Activated CD4-positive, alpha-beta T cell treated with anti-CD3 and anti-CD28 coated beads for 24 hours (primary cell): Measurements from ENCODE around the gene EFCAB7.
"Not testable (repeated sequence)": the region's sequence is repeated elsewhere in the genome, so short reads cannot be mapped to it uniquely, and the experiment has no call there.

Source experiments
- DNase-seq, 2 donors: peaks; one replicate each; pipeline ENCODE4 v3.0.0-alpha.2; 2020; ENCODE audit warnings: low read depth in 2 of 2

The EFCAB7 gene

GRCh38 chr1:63555480-63555879, 32.2 kb downstream of the EFCAB7 start:
- no peak for DNase-seq

GRCh38 chr1:63557365-63557987, 34.2 kb downstream of the EFCAB7 start:
- DNase-seq = peak in 1 of 2 donors; percentile 2

GRCh38 chr1:63559357-63559756, 36.0 kb downstream of the EFCAB7 start:
- DNase-seq = no peak

GRCh38 chr1:63563745-63564144, 40.4 kb downstream of the EFCAB7 start:
- DNase-seq = no peak

GRCh38 chr1:63569068-63569467, 45.7 kb downstream of the EFCAB7 start:
- no peak for DNase-seq

- DNase-seq = no peak
Observed at GRCh38 chr1:63569640-63570316, 46.5 kb downstream of the EFCAB7 start.

- DNase-seq = not testable (repeated sequence)
Observed at GRCh38 chr1:63572686-63573085, 49.4 kb downstream of the EFCAB7 start.

- not testable (repeated sequence) for DNase-seq
Observed at GRCh38 chr1:63574203-63574796, 51.0 kb downstream of the EFCAB7 start.

- no peak for DNase-seq
Observed at GRCh38 chr1:63575340-63575826, 52.1 kb downstream of the EFCAB7 start.

- not testable (repeated sequence) for DNase-seq
Observed at GRCh38 chr1:63586326-63586725, 63.0 kb downstream of the EFCAB7 start.

GRCh38 chr1:63590166-63590560, 66.8 kb downstream of the EFCAB7 start:
- no peak for DNase-seq

- DNase-seq = no peak
Observed at GRCh38 chr1:63592536-63593302, 69.4 kb downstream of the EFCAB7 start.

- peak; percentile 59 to 61 for DNase-seq
Observed at GRCh38 chr1:63593303-63593885, 70.1 kb downstream of the EFCAB7 start, which contains the start of gene PGM1. Gene PGM1 (plus strand): TSS chr1:63593411. CDS start chr1:63593489, 78 bp downstream.

GRCh38 chr1:63593886-63594605, 70.7 kb downstream of the EFCAB7 start:
- DNase-seq = peak; percentile 58 to 70

- DNase-seq = no peak
Observed at GRCh38 chr1:63595435-63595834, 72.1 kb downstream of the EFCAB7 start.

- DNase-seq = no peak
Observed at GRCh38 chr1:63599799-63600198, 76.5 kb downstream of the EFCAB7 start.

GRCh38 chr1:63600248-63600647, 76.9 kb downstream of the EFCAB7 start:
- no peak for DNase-seq

- no peak for DNase-seq
Observed at GRCh38 chr1:63601061-63601460, 77.7 kb downstream of the EFCAB7 start.

- DNase-seq = no peak
Observed at GRCh38 chr1:63601463-63601862, 78.1 kb downstream of the EFCAB7 start.

GRCh38 chr1:63601912-63602311, 78.6 kb downstream of the EFCAB7 start:
- no peak for DNase-seq

- DNase-seq = no peak
Observed at GRCh38 chr1:63602629-63603028, 79.3 kb downstream of the EFCAB7 start.
